SK-N-MC (cell line): ENCODE data around the gene FAAP20.

Experiments used
- DNase-seq: peaks from one replicate; pipeline ENCODE4 v3.0.0-alpha.2; 2011; ENCODE audit warnings: low read depth, low spot score
- H3K27ac ChIP-seq: fragments of 200-600 bp; sonication (generic); 2 replicates; pipeline ENCODE4 v1.5.1; 2016; ENCODE audit warnings: mixed run types
- H3K36me3 ChIP-seq: fragments of 200-600 bp; sonication (generic); 2 replicates; pipeline ENCODE4 v1.6.1; 2017; ENCODE audit warnings: antibody characterized with exemption, low read length, mixed read lengths; ENCODE audit not compliant: insufficient read depth
- H3K4me3 ChIP-seq: fragments of 200-600 bp; sonication (generic); 2 replicates; pipeline ENCODE4 v1.5.1; 2016
- H3K9ac ChIP-seq: fragments of 200-600 bp; sonication (generic); 2 replicates; pipeline ENCODE4 v1.8.0; 2017; ENCODE audit warnings: mixed run types, mixed read lengths; ENCODE audit not compliant: insufficient read length
- H3K9me3 ChIP-seq: fragments of 200-600 bp; sonication (generic); 2 replicates; pipeline ENCODE4 v1.6.1; 2017; ENCODE audit warnings: low read depth, mild to moderate bottlenecking, antibody characterized with exemption, low read length, moderate library complexity, mixed read lengths
- EZH2 ChIP-seq: fragments of 200-600 bp; sonication (generic); IDR thresholded peaks from one replicate; pipeline ENCODE4 v1.6.1; 2017; ENCODE audit warnings: antibody characterized with exemption
- FOXP2 ChIP-seq: optimal IDR thresholded peaks from 2 replicates; pipeline ENCODE3; 2011; ENCODE audit warnings: mild to moderate bottlenecking, moderate library complexity; ENCODE audit not compliant: insufficient read depth; ENCODE audit errors: extremely low read length, control extremely low read depth
- POLR2AphosphoS5 ChIP-seq: IDR thresholded peaks from 2 replicates; pipeline ENCODE4 v1.6.1; 2012; ENCODE audit warnings: mild to moderate bottlenecking, low read depth, low read length, borderline replicate concordance

Gene FAAP20

DNA sequence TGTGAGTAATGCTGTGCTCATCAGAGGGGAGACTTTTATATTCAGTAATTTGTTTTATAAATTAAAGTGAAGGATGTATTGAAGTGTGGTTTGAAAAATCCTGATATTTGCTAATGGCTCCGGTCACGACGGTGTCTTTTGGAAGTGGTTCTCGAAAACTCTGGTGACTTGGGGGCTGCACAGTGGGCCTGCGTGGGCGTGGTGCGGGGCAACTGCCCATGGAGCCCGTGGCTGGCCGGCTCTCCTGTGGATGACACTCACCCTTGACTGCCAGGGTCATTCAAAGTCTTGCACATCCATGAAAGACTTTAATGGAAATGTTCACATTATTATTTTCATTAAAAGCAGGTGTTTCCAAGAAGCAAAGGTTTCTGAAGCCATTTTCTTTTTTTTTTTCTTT, 7.7 kb downstream of the FAAP20 start:
- Histone ChIP-seq H3K9ac (no peak overlapping the region), H3K27ac (no peak overlapping the region; the same call in 1 of the 2 replicates), H3K9me3 (no peaks in the 10 kb centered on the region), H3K4me3 (no peak overlapping the region), H3K36me3 (no peaks in the 10 kb centered on the region)
- TF ChIP-seq POLR2AphosphoS5 (no peak), FOXP2 (no peak), EZH2 (no peak)
- DNase-seq = no peak

DNA sequence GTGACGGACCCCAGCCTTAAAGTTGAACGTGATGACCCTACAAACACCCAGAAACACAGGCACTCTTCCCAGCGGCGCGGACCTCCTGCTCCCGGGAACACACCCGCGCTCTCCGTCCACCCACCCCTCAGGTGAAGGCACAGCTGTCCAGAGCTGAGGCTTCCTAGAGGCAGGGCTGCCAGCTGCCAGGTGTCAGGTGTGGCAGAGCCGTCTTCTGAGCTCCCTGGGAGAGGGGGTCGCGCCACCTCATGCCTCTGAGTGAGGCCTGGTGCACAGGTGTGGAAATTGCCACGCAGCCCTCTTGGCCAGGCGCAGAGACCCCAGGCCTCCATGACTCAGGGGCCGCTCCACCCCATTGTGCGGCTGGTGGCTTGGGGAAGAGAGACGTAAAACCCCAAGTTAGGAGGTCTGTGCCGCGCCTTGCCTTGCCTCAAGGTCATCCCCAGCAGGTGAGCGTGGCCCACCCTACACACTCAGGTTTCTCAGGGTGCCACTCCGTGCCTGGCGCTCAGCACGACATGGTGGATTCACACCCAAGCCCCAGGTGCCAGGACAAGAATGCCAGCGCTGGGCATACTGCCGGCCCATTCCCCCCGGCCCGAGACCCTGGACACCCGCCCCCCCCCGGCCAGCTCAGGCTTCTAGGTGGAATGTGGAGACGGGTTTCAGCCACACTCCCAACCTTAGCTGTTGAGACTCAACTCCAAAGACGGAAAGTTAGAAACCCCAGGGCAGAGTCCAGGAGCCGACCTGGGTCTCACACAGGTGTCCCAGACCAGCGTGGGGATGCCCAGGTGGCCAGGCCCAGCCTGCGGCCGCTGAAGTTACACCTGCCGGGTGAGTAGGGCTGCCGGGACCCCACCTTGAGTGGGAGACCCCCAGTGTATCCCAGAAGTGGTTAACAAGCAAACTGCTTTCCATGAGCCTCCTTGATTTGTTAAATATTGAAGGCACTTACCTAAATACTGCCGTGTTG, 8.4 kb downstream of the FAAP20 start:
- no peak for TF ChIP-seq POLR2AphosphoS5
- TF ChIP-seq FOXP2 = no peak
- TF ChIP-seq EZH2 = no peak
- Histone ChIP-seq H3K9ac (no peak overlapping the region), H3K27ac (no peak overlapping the region; the same call in 1 of the 2 replicates), H3K9me3 (no peaks in the 10 kb centered on the region), H3K4me3 (no peak overlapping the region), H3K36me3 (no peaks in the 10 kb centered on the region)
- DNase-seq = no peak

DNA sequence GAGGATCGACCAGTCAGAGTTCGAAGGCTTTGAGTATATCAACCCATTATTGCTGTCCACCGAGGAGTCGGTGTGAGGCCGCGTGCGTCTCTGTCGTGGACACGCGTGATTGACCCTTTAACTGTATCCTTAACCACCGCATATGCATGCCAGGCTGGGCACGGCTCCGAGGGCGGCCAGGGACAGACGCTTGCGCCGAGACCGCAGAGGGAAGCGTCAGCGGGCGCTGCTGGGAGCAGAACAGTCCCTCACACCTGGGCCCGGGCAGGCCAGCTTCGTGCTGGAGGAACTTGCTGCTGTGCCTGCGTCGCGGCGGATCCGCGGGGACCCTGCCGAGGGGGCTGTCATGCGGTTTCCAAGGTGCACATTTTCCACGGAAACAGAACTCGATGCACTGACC, 9.6 kb downstream of the FAAP20 start:
- TF ChIP-seq EZH2 (no peak), FOXP2 (no peak), POLR2AphosphoS5 (no peak)
- H3K36me3 ChIP-seq = no peaks in the 10 kb centered on the region
- no peak for DNase-seq
- no peak overlapping the region for H3K27ac ChIP-seq
- no peaks in the 10 kb centered on the region for H3K9me3 ChIP-seq
- no peak overlapping the region for H3K4me3 ChIP-seq
- no peak overlapping the region for H3K9ac ChIP-seq

DNA sequence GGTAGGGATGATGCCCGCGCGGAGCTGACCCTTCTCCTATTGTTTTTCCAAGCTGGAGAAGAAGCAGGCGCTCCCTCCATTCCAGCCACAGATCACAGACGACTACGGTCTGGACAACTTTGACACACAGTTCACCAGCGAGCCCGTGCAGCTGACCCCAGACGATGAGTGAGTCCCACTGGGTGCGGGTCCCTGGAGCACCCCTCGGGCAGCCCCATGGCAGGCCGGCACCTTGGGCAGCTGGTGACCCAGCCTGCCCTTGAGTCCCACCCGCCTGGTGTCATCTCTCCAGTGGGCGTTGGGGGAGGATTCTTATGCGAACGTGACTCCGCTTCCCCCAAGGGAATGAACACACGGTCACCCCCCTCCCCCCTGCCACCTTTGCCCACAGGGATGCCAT, 10.0 kb downstream of the FAAP20 start:
- Histone ChIP-seq H3K9me3 (no peaks in the 10 kb centered on the region), H3K4me3 (no peak overlapping the region), H3K27ac (no peak overlapping the region), H3K9ac (no peak overlapping the region), H3K36me3 (no peaks in the 10 kb centered on the region)
- no peak for TF ChIP-seq EZH2
- no peak for TF ChIP-seq POLR2AphosphoS5
- no peak for TF ChIP-seq FOXP2
- no peak for DNase-seq

DNA sequence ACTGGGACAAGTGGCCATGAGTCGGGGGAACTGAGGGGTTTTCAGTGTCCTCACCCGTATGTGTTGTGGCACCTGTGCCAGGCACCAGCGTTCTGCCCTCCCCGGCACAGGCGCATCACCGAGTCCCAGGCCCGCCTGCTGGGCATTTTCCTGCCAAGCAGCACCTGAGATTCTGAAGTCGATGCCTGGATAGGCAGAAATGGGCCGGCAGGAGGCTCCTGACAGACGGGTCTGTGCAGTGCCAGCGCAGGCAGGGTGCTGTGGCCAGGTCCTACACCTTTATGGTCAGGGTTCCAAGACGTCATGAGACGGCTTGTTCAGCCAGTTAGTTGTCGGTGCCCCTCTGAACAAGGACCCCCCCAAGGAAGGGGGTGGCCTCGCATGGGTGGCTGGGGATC, 10.6 kb downstream of the FAAP20 start:
- Histone ChIP-seq H3K9ac (no peak overlapping the region), H3K9me3 (no peaks in the 10 kb centered on the region), H3K27ac (no peak overlapping the region), H3K36me3 (no peaks in the 10 kb centered on the region), H3K4me3 (no peak overlapping the region)
- TF ChIP-seq EZH2 (no peak), POLR2AphosphoS5 (no peak), FOXP2 (no peak)
- DNase-seq = no peak

DNA sequence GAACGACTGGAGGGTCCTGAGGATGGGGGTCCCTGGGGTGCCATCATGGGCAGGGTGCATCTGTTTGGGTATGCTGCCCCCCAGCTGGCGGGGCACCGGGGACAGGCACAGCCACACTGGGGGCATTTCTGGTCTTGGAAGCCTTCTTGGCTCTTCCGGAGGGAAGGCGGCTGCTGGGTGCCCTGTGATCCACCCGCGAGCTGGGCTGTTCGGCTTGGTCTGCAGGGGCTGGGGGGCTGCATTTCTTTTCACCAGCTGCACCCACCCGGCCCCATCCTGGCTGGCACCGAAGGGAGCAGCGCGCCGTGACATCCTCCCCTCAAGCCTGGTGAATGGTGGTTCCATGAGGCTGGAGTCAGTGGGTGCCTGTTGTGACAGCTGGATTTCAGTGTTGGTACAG, 12.2 kb downstream of the FAAP20 start:
- H3K9ac ChIP-seq = no peak overlapping the region
- DNase-seq = no peak
- no peaks in the 10 kb centered on the region for H3K9me3 ChIP-seq
- H3K27ac ChIP-seq = no peak overlapping the region
- H3K4me3 ChIP-seq = no peak overlapping the region
- H3K36me3 ChIP-seq = no peaks in the 10 kb centered on the region
- TF ChIP-seq EZH2 = no peak
- TF ChIP-seq FOXP2 = no peak
- TF ChIP-seq POLR2AphosphoS5 = no peak

DNA sequence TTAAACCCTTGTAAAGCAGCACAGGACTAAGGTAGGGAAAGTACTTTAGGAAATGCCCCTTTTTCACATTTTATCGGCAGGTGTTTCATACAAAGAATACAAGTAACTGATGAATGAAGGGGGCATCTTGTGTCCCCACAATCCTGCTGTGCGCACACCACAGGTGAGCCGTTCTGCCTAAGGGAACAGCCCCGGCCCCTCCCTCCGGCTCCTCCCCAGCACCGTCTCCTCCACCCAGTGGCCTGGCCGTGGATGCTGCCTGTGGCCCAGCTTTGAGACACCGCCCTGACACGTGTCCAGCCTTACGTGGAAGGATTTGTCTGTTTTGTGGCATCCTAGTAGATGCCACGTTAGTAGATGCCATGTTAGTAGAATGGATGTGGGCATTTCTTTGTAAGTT, 12.8 kb downstream of the FAAP20 start:
- H3K27ac ChIP-seq = no peak overlapping the region
- no peak overlapping the region for H3K4me3 ChIP-seq
- no peak for TF ChIP-seq FOXP2
- TF ChIP-seq POLR2AphosphoS5 = no peak
- TF ChIP-seq EZH2 = no peak
- H3K36me3 ChIP-seq = no peaks in the 10 kb centered on the region
- no peaks in the 10 kb centered on the region for H3K9me3 ChIP-seq
- H3K9ac ChIP-seq = no peak overlapping the region
- DNase-seq = no peak

DNA sequence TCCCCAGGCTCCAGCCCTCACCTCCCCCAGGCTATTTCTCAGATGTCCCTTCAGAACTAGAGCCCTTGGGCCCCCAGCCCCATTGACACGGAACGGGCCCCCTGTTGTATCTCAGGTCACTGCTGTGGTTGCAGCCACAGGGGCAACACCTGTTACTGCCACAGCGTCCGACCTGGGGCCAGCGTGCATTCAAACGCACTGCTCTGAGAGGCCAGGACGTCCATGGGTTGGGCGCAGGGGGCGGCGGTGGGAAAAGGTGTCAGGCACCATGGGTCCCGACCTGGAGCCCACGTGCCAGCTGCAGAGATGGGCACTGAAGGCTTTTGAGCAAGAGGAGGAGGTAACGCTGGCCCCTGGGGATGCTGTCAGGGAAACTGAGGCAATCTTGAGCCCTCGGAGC, 13.3 kb downstream of the FAAP20 start:
- Histone ChIP-seq H3K4me3 (no peak overlapping the region), H3K9me3 (no peaks in the 10 kb centered on the region), H3K9ac (no peak overlapping the region), H3K36me3 (no peaks in the 10 kb centered on the region), H3K27ac (no peak overlapping the region)
- no peak for TF ChIP-seq FOXP2
- no peak for TF ChIP-seq EZH2
- TF ChIP-seq POLR2AphosphoS5 = no peak
- DNase-seq = no peak
